Fibroblast of lung (primary cell): ENCODE data around the gene PRKAR1B. TPM values are rescaled to one million over a fixed set of nuclear protein-coding genes. Genes with fewer than 3 reads are reported as not detected.

Experiments used
- DNase-seq, 2 donors: peaks; one replicate each; pipeline versions ENCODE4 v3.0.0 to v3.0.0-alpha.2; 2010; ENCODE audit warnings: low read depth in 2 of 2
- H2AFZ ChIP-seq: 2 replicates; pipeline ENCODE4 v1.5.1; 2012; ENCODE audit warnings: low read length, control low read depth, inconsistent platforms
- H3K27ac ChIP-seq: 2 replicates; pipeline ENCODE4 v1.5.1; 2011; ENCODE audit warnings: low read length, control low read depth; ENCODE audit not compliant: insufficient read depth
- H3K27me3 ChIP-seq: 2 replicates; pipeline ENCODE4 v1.5.1; 2011; ENCODE audit warnings: mild to moderate bottlenecking, low read length; ENCODE audit not compliant: control insufficient read depth, insufficient read depth
- H3K36me3 ChIP-seq: 2 replicates; pipeline ENCODE4 v1.5.1; 2011; ENCODE audit warnings: low read length; ENCODE audit not compliant: control insufficient read depth, insufficient read depth
- H3K4me1 ChIP-seq: 2 replicates; pipeline ENCODE4 v1.5.1; 2011; ENCODE audit warnings: low read length; ENCODE audit not compliant: control insufficient read depth, insufficient read depth; ENCODE audit errors: extremely low read depth
- H3K4me2 ChIP-seq: 2 replicates; pipeline ENCODE4 v1.5.1; 2011; ENCODE audit warnings: low read length, control low read depth; ENCODE audit not compliant: insufficient read depth; ENCODE audit errors: extremely low read depth
- H3K4me3 ChIP-seq, 4 experiments: fragments of 200-600 bp in 1 of 4; sonication (generic) in 1 of 4; replicated peaks in 1 of 4; 2 replicates each; pipeline ENCODE4 v1.5.1; 2011 to 2016; ENCODE audit warnings: low read length in 4 of 4, low read depth in 3 of 4, mild to moderate bottlenecking in 3 of 4, control low read depth in 2 of 4, inconsistent platforms in 1 of 4, mixed read lengths in 1 of 4; ENCODE audit not compliant: insufficient read depth in 1 of 4; ENCODE audit errors: control extremely low read depth in 1 of 4
- H3K79me2 ChIP-seq: 2 replicates; pipeline ENCODE4 v1.5.1; 2012; ENCODE audit warnings: mild to moderate bottlenecking, low read length, inconsistent platforms; ENCODE audit not compliant: control insufficient read depth, insufficient read depth
- H3K9ac ChIP-seq: 2 replicates; pipeline ENCODE4 v1.5.1; 2011; ENCODE audit warnings: mild to moderate bottlenecking, low read length, control low read depth; ENCODE audit not compliant: insufficient read depth
- H3K9me3 ChIP-seq: 2 replicates; pipeline ENCODE4 v1.5.1; 2012; ENCODE audit warnings: low read depth, low read length; ENCODE audit not compliant: control insufficient read depth, insufficient read depth
- H4K20me1 ChIP-seq: 2 replicates; pipeline ENCODE4 v1.5.1; 2011; ENCODE audit warnings: low read length; ENCODE audit not compliant: control insufficient read depth, insufficient read depth; ENCODE audit errors: extremely low read depth
- EZH2 ChIP-seq: IDR thresholded peaks from 2 replicates; pipeline ENCODE4 v1.5.1; 2012; ENCODE audit warnings: low read length, control low read depth, mild to moderate bottlenecking; ENCODE audit errors: missing control alignments
- polyA plus RNA-seq, 2 donors: library from polyadenylated mRNA; depleted of rRNA in 1 of 2; stranded (reverse) in 1 of 2; unstranded in 1 of 2; fragments of >200 nt; gene quantifications; 2 replicates each; pipeline ENCODE4 v1.2.1, GENCODE V29; 2011 to 2012; ENCODE audit warnings: missing spikeins in 1 of 2
- total RNA-seq: library from RNA; depleted of rRNA; stranded (reverse); fragments of >200 nt; gene quantifications from 2 replicates; pipeline ENCODE4 v1.2.1, GENCODE V29; 2014
- TF ChIP-seq, protein P1 (sequence below), 2 donors: IDR thresholded peaks in 1 of 2; conservative IDR thresholded peaks in 1 of 2; 1 replicate in 1 of 2; 2 replicates in 1 of 2; pipeline ENCODE4 v1.5.1; 2011 to 2012; ENCODE audit warnings: low read length in 2 of 2, control low read depth in 1 of 2, inconsistent platforms in 1 of 2, low read depth in 1 of 2, mild to moderate bottlenecking in 1 of 2

The PRKAR1B gene
- total and polyA plus RNA-seq, 2 donors (not counting 1 experiment from before 2014, with no cell fraction given), result 12.7 to 14.5 TPM

DNA sequence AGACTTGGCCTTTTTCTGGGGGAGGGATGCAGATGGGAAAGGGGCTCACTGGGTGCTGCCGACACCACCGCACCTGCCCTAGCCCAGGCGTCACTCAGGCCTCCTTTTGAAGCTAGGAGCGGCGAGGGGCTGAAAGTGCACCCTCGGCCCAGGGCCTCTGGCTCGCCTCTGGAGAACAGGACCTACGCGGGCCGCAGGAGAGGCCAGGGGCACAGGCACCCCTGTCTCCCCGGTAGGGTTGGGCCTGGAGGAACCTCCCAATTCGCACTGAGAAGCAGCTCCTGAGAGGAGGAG lies 46.5 kb upstream of the PRKAR1B start:
- H3K9me3 ChIP-seq, result no peaks in the 10 kb centered on the region
- H3K4me3 ChIP-seq, result no peak overlapping the region
- peaks cover 12% of the 10 kb centered on the region for H3K36me3 ChIP-seq
- no peak for DNase-seq
- H2AFZ ChIP-seq, result no peak overlapping the region
- no peaks in the 10 kb centered on the region for H3K27me3 ChIP-seq
- peaks cover 12% of the 10 kb centered on the region for H3K4me1 ChIP-seq
- H4K20me1 ChIP-seq, result no peaks in the 10 kb centered on the region
- H3K27ac ChIP-seq, result no peak overlapping the region
- TF ChIP-seq, protein P1, sequence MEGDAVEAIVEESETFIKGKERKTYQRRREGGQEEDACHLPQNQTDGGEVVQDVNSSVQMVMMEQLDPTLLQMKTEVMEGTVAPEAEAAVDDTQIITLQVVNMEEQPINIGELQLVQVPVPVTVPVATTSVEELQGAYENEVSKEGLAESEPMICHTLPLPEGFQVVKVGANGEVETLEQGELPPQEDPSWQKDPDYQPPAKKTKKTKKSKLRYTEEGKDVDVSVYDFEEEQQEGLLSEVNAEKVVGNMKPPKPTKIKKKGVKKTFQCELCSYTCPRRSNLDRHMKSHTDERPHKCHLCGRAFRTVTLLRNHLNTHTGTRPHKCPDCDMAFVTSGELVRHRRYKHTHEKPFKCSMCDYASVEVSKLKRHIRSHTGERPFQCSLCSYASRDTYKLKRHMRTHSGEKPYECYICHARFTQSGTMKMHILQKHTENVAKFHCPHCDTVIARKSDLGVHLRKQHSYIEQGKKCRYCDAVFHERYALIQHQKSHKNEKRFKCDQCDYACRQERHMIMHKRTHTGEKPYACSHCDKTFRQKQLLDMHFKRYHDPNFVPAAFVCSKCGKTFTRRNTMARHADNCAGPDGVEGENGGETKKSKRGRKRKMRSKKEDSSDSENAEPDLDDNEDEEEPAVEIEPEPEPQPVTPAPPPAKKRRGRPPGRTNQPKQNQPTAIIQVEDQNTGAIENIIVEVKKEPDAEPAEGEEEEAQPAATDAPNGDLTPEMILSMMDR (conservative IDR thresholded peaks at IDR 0.05 in 1 of 2, IDR thresholded peaks at IDR 0.05 in 1 of 2; ENCODE audit: low read depth in 1 of 2, low read length in 2 of 2), result no peak
- TF ChIP-seq EZH2, result no peak
- no peak overlapping the region for H3K9ac ChIP-seq
- H3K4me2 ChIP-seq, result no peak overlapping the region
- no peaks in the 10 kb centered on the region for H3K79me2 ChIP-seq

DNA sequence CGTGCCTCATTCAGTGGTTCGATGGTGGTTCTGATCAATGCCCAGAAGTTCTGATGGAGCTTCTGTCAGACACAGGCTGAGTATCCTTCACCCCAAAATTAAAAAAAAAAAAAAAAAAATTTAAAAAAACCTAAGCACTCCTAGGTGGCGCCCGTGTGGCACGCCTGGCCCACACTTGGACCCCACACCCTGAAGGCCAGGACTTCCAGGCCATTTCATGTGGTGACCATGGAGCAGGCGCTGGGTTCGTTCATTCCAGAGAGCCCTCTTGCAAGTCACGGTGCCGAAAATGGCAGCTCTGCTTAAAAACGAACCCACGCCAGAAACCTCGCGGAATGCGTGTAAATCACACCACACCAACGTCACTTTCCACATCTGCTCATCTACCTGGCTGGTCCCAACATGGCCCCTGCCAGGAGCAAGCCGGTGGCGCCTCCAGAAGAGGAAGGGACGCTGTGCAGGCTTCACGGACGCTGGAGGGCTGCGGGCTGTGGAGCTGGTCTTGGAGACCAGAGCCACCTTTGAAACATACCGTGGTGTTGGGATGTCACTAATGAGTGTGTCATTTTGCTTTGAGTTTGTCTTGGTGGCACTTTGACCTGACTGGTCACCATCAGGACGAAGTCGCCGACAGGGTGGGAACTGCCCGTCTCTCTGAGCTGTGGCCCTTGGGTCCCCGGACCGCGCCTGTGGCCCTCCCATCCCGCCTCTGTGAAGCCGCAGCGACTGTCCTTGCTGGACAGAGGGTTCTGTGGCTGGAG lies 46.0 kb upstream of the PRKAR1B start:
- H2AFZ ChIP-seq, result no peak overlapping the region
- H4K20me1 ChIP-seq, result no peaks in the 10 kb centered on the region
- no peaks in the 10 kb centered on the region for H3K27me3 ChIP-seq
- DNase-seq, result no peak
- no peak overlapping the region for H3K9ac ChIP-seq
- TF ChIP-seq, protein P1 (conservative IDR thresholded peaks at IDR 0.05 in 1 of 2, IDR thresholded peaks at IDR 0.05 in 1 of 2; ENCODE audit: low read depth in 1 of 2, low read length in 2 of 2), result no peak
- no peak for TF ChIP-seq EZH2
- H3K4me2 ChIP-seq, result no peak overlapping the region
- H3K27ac ChIP-seq, result no peak overlapping the region
- peaks cover 12% of the 10 kb centered on the region for H3K4me1 ChIP-seq
- H3K79me2 ChIP-seq, result no peaks in the 10 kb centered on the region
- H3K36me3 ChIP-seq, result peaks cover 12% of the 10 kb centered on the region
- H3K9me3 ChIP-seq, result no peaks in the 10 kb centered on the region
- no peak overlapping the region for H3K4me3 ChIP-seq

DNA sequence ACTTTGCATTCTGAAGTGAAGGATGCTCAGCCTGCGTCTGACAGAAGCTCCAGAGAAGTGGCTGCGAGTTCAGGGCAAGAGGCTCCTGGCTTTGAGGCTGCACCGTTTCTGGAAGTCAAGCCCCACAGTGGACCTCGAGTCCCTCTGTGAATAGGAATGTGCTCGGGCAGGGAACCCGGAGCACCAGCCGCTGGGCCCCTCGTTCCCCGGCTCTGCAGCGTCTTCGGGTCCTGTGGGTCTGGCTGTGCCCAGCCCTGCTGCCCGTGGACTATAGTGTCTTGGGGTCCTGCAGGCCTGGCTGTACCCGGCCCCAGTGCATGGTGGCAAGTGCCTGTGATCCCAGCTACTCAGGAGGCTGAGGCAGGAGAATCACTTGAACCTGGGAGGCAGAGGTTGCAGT lies 45.3 kb upstream of the PRKAR1B start:
- H3K36me3 ChIP-seq, result peaks cover 12% of the 10 kb centered on the region
- TF ChIP-seq, protein P1 (conservative IDR thresholded peaks at IDR 0.05 in 1 of 2, IDR thresholded peaks at IDR 0.05 in 1 of 2; ENCODE audit: low read depth in 1 of 2, low read length in 2 of 2), result no peak
- TF ChIP-seq EZH2, result no peak
- no peak for DNase-seq
- H3K4me2 ChIP-seq, result no peak overlapping the region
- H3K9me3 ChIP-seq, result no peaks in the 10 kb centered on the region
- no peak overlapping the region for H3K4me3 ChIP-seq
- H3K27me3 ChIP-seq, result no peaks in the 10 kb centered on the region
- no peaks in the 10 kb centered on the region for H4K20me1 ChIP-seq
- H3K4me1 ChIP-seq, result peaks cover 12% of the 10 kb centered on the region
- no peak overlapping the region for H3K9ac ChIP-seq
- H2AFZ ChIP-seq, result no peak overlapping the region
- H3K79me2 ChIP-seq, result no peaks in the 10 kb centered on the region
- no peak overlapping the region for H3K27ac ChIP-seq
